Measurements from ENCODE around the gene ALDH5A1.

DNA sequence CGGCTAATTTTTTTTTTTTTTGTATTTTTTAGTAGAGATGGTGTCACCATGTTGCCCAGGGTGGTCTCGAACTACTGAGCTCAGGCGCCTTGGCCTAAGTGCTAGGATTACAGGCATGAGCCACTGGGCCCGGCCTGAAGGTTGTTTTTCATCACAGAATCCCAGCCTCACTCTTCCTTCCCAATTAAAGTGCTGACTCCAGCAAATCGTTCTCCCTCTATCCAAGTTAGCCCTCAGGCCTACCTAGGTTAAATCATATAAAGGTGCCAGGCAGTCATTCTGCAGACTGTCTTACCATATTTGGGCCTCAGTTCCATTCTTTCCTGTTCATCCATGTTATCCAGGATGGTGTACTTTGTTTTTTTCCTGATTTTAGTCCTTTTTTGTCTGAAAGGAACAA, 56.4 kb downstream of the ALDH5A1 start:
- TF ChIP-seq POLR2A (IDR thresholded peaks at IDR 0.05), result no peak
- no peak for TF ChIP-seq CTCF (IDR thresholded peaks at IDR 0.05)
- TF ChIP-seq EP300 (IDR thresholded peaks at IDR 0.05), result no peak
- no peak for TF ChIP-seq POLR2AphosphoS5 (IDR thresholded peaks at IDR 0.05)
